ENCODE data around the gene CCR3. TPM values are rescaled to one million over a fixed set of nuclear protein-coding genes. Genes with fewer than 3 reads are reported as not detected.

The CCR3 gene
- total and polyA plus RNA-seq, 7 donors = 0.04 to 0.69 TPM; not detected in 5

DNA sequence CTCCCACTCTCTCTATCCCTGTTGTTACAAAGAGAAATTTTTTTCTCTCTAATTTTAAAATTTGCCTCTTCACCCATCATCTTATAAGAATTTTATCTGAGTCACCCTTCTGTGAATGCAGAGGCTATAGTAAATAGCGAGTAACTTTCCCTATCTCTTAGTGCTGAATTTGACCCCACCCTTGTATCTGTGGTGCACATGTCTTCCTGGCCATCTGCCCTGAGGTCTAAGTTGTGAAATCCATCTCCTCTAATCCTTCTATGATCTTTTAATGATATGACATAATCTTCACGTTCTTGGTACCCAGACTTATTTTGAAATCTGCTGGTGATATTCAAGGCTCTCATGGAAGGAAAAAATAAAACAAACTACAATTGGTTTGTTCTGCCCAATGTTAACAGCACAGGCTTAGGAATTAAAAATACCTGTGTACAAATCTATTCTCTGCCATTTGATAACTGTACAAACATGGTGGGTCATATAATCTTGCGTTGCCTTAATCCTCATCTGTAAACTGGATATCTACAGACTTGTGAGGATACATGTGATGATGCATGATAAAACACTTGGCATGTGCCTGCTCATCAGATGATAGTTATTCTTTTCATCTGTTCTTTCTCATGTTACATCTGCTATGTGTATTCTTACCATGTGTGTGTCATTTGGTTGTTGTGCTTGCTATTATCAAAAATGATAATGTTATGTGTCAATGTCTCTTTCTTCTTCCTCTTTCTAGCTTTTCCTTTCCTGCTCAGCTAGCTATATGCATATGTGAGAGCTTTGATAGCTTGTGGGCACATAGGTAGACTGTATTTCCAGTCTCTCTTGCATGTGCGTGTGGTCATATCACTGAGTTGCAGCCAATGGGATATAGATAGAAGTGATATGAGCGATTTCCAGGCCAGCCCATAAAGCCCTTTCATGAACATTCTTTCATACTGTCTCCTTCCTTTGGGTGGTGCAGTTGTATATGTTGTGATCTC lies 13.7 kb upstream of the CCR3 start:
- no peaks in the 10 kb centered on the region for H3K9me3 ChIP-seq
- no peak overlapping the region for H3K27ac ChIP-seq
- DNase-seq = peak; percentile 77
- no peak for TF ChIP-seq POLR2AphosphoS5 (IDR thresholded peaks at IDR 0.05)
- TF ChIP-seq, protein P1, sequence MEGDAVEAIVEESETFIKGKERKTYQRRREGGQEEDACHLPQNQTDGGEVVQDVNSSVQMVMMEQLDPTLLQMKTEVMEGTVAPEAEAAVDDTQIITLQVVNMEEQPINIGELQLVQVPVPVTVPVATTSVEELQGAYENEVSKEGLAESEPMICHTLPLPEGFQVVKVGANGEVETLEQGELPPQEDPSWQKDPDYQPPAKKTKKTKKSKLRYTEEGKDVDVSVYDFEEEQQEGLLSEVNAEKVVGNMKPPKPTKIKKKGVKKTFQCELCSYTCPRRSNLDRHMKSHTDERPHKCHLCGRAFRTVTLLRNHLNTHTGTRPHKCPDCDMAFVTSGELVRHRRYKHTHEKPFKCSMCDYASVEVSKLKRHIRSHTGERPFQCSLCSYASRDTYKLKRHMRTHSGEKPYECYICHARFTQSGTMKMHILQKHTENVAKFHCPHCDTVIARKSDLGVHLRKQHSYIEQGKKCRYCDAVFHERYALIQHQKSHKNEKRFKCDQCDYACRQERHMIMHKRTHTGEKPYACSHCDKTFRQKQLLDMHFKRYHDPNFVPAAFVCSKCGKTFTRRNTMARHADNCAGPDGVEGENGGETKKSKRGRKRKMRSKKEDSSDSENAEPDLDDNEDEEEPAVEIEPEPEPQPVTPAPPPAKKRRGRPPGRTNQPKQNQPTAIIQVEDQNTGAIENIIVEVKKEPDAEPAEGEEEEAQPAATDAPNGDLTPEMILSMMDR (IDR thresholded peaks at IDR 0.05) = no peak
- TF ChIP-seq EP300 (IDR thresholded peaks at IDR 0.05) = no peak
- no peak for TF ChIP-seq POLR2A (IDR thresholded peaks at IDR 0.05)
- no peaks in the 10 kb centered on the region for H3K36me3 ChIP-seq
- H3K27me3 ChIP-seq = no peaks in the 10 kb centered on the region
- 66% methylated on average over 5 of the region's 5 CpGs for WGBS, 2 donors
- H3K4me3 ChIP-seq = no peak overlapping the region
- H3K4me1 ChIP-seq = no peaks in the 10 kb centered on the region
- intact Hi-C loops (cut with DNase I) = no loop called here

GRCh38 chr3:46231323-46231722 lies 10.9 kb upstream of the CCR3 start:
- intact Hi-C loops (cut with DNase I) = no loop called here
- DNase-seq = no peak
- Histone ChIP-seq H3K36me3 (no peaks in the 10 kb centered on the region), H3K27ac (no peak overlapping the region), H3K4me1 (no peaks in the 10 kb centered on the region), H3K9me3 (no peaks in the 10 kb centered on the region), H3K27me3 (no peaks in the 10 kb centered on the region), H3K4me3 (no peak overlapping the region)
- TF ChIP-seq EP300 (IDR thresholded peaks at IDR 0.05) (no peak), POLR2AphosphoS5 (IDR thresholded peaks at IDR 0.05) (no peak), POLR2A (IDR thresholded peaks at IDR 0.05) (no peak)
- TF ChIP-seq, protein P1 (IDR thresholded peaks at IDR 0.05) = no peak
- 75 to 84% methylated on average over 5 of the region's 5 CpGs for WGBS, 2 donors

- WGBS, 2 donors = 74 to 76% methylated on average over 6 of the region's 6 CpGs
- intact Hi-C loops (cut with DNase I) = no loop called here
These were observed 9.1 kb upstream of the CCR3 start for GRCh38 chr3:46233194-46233593.

GRCh38 chr3:46235425-46235824 lies 6.8 kb upstream of the CCR3 start:
- TF ChIP-seq EP300 (IDR thresholded peaks at IDR 0.05) = no peak
- no peak for TF ChIP-seq POLR2A (IDR thresholded peaks at IDR 0.05)
- no peaks in the 10 kb centered on the region for H3K4me1 ChIP-seq
- 74 to 85% methylated on average over 2 of the region's 2 CpGs for WGBS, 2 donors
- H3K9me3 ChIP-seq = no peaks in the 10 kb centered on the region
- intact Hi-C loops (cut with DNase I) = no loop called here
- no peaks in the 10 kb centered on the region for H3K27me3 ChIP-seq
- H3K36me3 ChIP-seq = no peaks in the 10 kb centered on the region
- H3K27ac ChIP-seq = no peak overlapping the region
- H3K4me3 ChIP-seq = no peak overlapping the region
- DNase-seq = no peak

More at GRCh38 chr3:46233194-46233593, 9.1 kb upstream of the CCR3 start:
- H3K27ac ChIP-seq = no peak overlapping the region
- no peaks in the 10 kb centered on the region for H3K36me3 ChIP-seq
- no peaks in the 10 kb centered on the region for H3K27me3 ChIP-seq
- H3K9me3 ChIP-seq = no peaks in the 10 kb centered on the region
- no peaks in the 10 kb centered on the region for H3K4me1 ChIP-seq
- DNase-seq = no peak
- no peak for TF ChIP-seq EP300 (IDR thresholded peaks at IDR 0.05)
- no peak overlapping the region for H3K4me3 ChIP-seq

DNA sequence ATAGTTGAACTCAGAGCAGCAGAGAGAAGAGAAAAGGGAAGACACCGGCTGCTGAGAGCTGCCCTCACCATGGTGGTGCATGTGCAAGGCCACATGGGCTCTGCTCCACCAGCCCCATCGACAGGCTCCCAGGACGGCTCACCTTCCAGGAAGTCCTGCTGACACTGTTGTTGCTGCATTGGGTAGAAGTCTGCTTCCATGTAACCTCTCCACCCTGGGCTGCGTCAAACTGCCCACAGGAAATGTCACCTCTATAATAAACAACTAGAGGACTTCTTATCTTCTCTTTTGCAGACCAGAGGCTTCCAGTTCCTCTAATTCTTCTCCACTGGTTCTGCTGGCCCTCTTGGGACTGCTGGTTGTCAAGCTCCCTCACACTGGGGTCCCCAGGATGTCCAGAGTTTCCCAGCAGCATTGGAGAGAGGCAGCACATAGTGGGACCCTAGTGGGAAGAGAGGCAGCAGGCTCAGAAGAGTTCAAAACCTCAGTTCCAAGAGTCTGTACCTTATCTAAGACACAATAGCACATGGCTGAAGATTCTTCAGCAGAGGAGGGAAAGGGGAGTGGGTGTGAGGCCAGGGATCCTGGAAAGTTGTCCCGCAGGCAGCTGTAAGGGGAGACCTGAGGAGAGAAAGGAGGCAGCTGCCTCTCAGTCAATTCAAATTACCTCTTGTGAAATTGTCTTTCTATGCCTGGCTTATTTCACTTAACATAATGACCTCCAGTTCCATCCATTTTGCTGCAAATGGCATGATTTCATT lies 5.8 kb upstream of the CCR3 start:
- 69 to 76% methylated on average over 5 of the region's 5 CpGs for WGBS, 2 donors
- Histone ChIP-seq H3K9me3 (no peaks in the 10 kb centered on the region), H3K4me1 (no peaks in the 10 kb centered on the region), H3K4me3 (no peak overlapping the region), H3K27me3 (no peaks in the 10 kb centered on the region), H3K36me3 (no peaks in the 10 kb centered on the region), H3K27ac (no peak overlapping the region)
- TF ChIP-seq POLR2AphosphoS5 (IDR thresholded peaks at IDR 0.05) = no peak
- TF ChIP-seq, protein P1 (IDR thresholded peaks at IDR 0.05) = no peak
- no peak for TF ChIP-seq EP300 (IDR thresholded peaks at IDR 0.05)
- no peak for TF ChIP-seq POLR2A (IDR thresholded peaks at IDR 0.05)
- intact Hi-C loops (cut with DNase I) = no loop called here
- no peak for DNase-seq

All from sigmoid colon (tissue), 7 donors.